Heart left ventricle (tissue), 16 donors: Measurements from ENCODE around the gene ABLIM1. TPM values are rescaled to one million over a fixed set of nuclear protein-coding genes. Genes with fewer than 3 reads are reported as not detected.

ENCODE experiments used
- ATAC-seq, 4 donors: fragments of 200-7000 bp; cut with Tn5 transposase; one replicate each; pipeline ENCODE4 v1.9.1; 2020 to 2022; ENCODE audit warnings: moderate library complexity in 4 of 4, mild to moderate bottlenecking in 3 of 4, moderate number of reproducible peaks in 1 of 4
- DNase-seq, 5 donors: peaks; one replicate each; pipeline ENCODE4 v3.0.0-alpha.2; 2020
- H3K27ac ChIP-seq, 12 donors: fragments of 200-600 bp; sonication (generic) in 4 of 12; one replicate each; pipeline versions ENCODE4 v1.5.0 to v1.8.0; 2016 to 2022; ENCODE audit warnings: mild to moderate bottlenecking in 2 of 12
- H3K27me3 ChIP-seq, 9 donors: fragments of 200-600 bp; sonication (generic) in 2 of 9; one replicate each; pipeline versions ENCODE4 v1.5.1 to v1.8.0; 2016 to 2022; ENCODE audit warnings: mild to moderate bottlenecking in 3 of 9
- H3K36me3 ChIP-seq, 9 donors: fragments of 200-600 bp; sonication (generic) in 2 of 9; one replicate each; pipeline versions ENCODE4 v1.5.0 to v1.8.0; 2018 to 2022; ENCODE audit warnings: mild to moderate bottlenecking in 2 of 9
- H3K4me1 ChIP-seq, 12 donors: fragments of 200-600 bp; sonication (generic) in 4 of 12; one replicate each; pipeline versions ENCODE4 v1.5.0 to v1.8.0; 2016 to 2022; ENCODE audit warnings: mild to moderate bottlenecking in 3 of 12
- H3K4me3 ChIP-seq, 12 donors: fragments of 200-600 bp; sonication (generic) in 4 of 12; one replicate each; pipeline versions ENCODE4 v1.5.0 to v1.8.0; 2017 to 2022; ENCODE audit warnings: mild to moderate bottlenecking in 9 of 12, moderate library complexity in 4 of 12
- H3K9me3 ChIP-seq, 12 donors: fragments of 200-600 bp; sonication (generic) in 4 of 12; one replicate each; pipeline versions ENCODE4 v1.5.0 to v1.8.0; 2016 to 2022; ENCODE audit warnings: mild to moderate bottlenecking in 1 of 12
- CTCF ChIP-seq, 12 donors: fragments of 200-600 bp; sonication (generic) in 4 of 12; IDR thresholded peaks; one replicate each; pipeline versions ENCODE4 v1.5.0 to v1.8.0; 2018 to 2022; ENCODE audit warnings: antibody characterized with exemption in 12 of 12, mild to moderate bottlenecking in 5 of 12
- POLR2A ChIP-seq, 2 donors: fragments of 450-650 bp; IDR thresholded peaks; one replicate each; pipeline ENCODE4 v1.6.1; 2017; ENCODE audit warnings: antibody characterized with exemption in 2 of 2, mild to moderate bottlenecking in 2 of 2, moderate library complexity in 2 of 2
- WGBS, 4 donors: extraction: QIAGEN DNeasy Blood & Tissue Kit in 2 of 4; methylation state at CpG; one replicate each; pipeline versions ENCODE4 v1.1.5 to v1.1.7; 2013 to 2018; 5-methylcytosine and 5-hydroxymethylcytosine counted together
- intact Hi-C, 10 donors: fragments of 100-400 bp; cut with DNase I; formaldehyde crosslinking; loops; one replicate each; pipeline versions ENCODE4 v1.11.1 to v1.14.2; 2022
- polyA plus RNA-seq, 2 donors: library from polyadenylated mRNA; stranded (reverse); fragments of 200-250 nt; gene quantifications; one replicate each; pipeline ENCODE4 v1.2.3, GENCODE V29; 2013
- total RNA-seq, 9 donors: library from RNA; depleted of rRNA in 2 of 9; stranded (reverse); fragments of >200 nt in 2 of 9; fragmentation: NEBNext Ultra II Directional in 3 of 9; extraction: Animal tissue kit (Norgen Biotek cat#: 25700) in 3 of 9; gene quantifications; one replicate each; pipeline versions ENCODE4 v1.1.0 to v1.2.4, GENCODE V29; 2016 to 2023
- donor health status: ischemic (EF 13 %, LVEDD 7.1; RV severe dilation, severe dysfunction).
- donor health status: healthy with polysubstance abuse.
- donor health status: DM: no; HTN: yes; CAD: no.
- donor health status: DM: no; HTN: no; CAD: no.
- donor health status: ischemic (EF 25% LVEDD 6.9; RV normal size, moderate dysfunction).
- donor health status: ischemic (EF 25% LVEDD 5.7; RV mildly dilated, moderate dysfunction).
- donor health status: healthy.
- donor health status: DM: yes; HTN: yes; CAD: no.
- donor health status: ischemic (EF 35%, LVEDD 5.7; RV mildly dilated, moderate dysfunction).
- donor health status: nonischemic (EF 11% LVEDD 7.7; RV severe dilation, severe dysfunction).
- donor health status: DM: yes; HTN: yes; CAD: no.
- donor health status: PGD.
- donor health status: ischemic (EF 29% LVEDD 5.4; RV normal size, mild dysfunction).
- donor health status: nonischemic (EF 23%, LVEDD 6.1; RV moderate dilation, normal function).

Gene ABLIM1
- total and polyA plus RNA-seq, 11 donors: 242 to 713 (median 561) TPM

- Histone ChIP-seq H3K27me3 (no peaks in the 10 kb centered on the region), H3K4me1 (peaks cover 0 to 89% (median 43%) of the 10 kb centered on the region in 12 donors), H3K4me3 (no peak overlapping the region), H3K9me3 (no peaks in the 10 kb centered on the region), H3K27ac (peak overlapping the region in 11 of 12 donors; percentile 21 to 81 (median 54)), H3K36me3 (peaks cover 0 to 49% (median 15%) of the 10 kb centered on the region in 9 donors)
- DNase-seq: peak in 1 of 5 donors; percentile 45
- peak; percentile 36 to 68 (median 56) for ATAC-seq
- 68 to 76% (median 75%) methylated on average over 7 of the region's 7 CpGs for WGBS, 4 donors
- intact Hi-C loops: loop anchor here in 8 of 10 donors (5.0 to 10.0 kb wide), 8 partner anchors 40 to 348 kb away; partner anchors contain the start of gene FHIP2A (in 1 of the 8)
- TF ChIP-seq CTCF (IDR thresholded peaks at IDR 0.05) (no peak), POLR2A (IDR thresholded peaks at IDR 0.05) (peak in 1 of 2 donors; percentile 13)
These were observed 180.8 kb downstream of the ABLIM1 start for GRCh38 chr10:114477285-114477684.

GRCh38 chr10:114474989-114475388 lies 183.1 kb downstream of the ABLIM1 start:
- Histone ChIP-seq H3K4me1 (peaks cover 0 to 79% (median 32%) of the 10 kb centered on the region in 12 donors), H3K36me3 (peaks cover 0 to 48% (median 10%) of the 10 kb centered on the region in 9 donors), H3K27ac (peak overlapping the region in 9 of 12 donors; percentile 2 to 81 (median 41)), H3K4me3 (no peak overlapping the region), H3K27me3 (no peaks in the 10 kb centered on the region), H3K9me3 (no peaks in the 10 kb centered on the region)
- TF ChIP-seq CTCF (IDR thresholded peaks at IDR 0.05) (no peak), POLR2A (IDR thresholded peaks at IDR 0.05) (no peak)
- ATAC-seq: no peak
- WGBS, 4 donors: 55 to 64% (median 61%) methylated on average over 5 of the region's 5 CpGs
- peak in 1 of 5 donors; percentile 54 for DNase-seq
- intact Hi-C loops: loop anchor here (5.0 to 10.0 kb wide), 16 partner anchors 42 to 350 kb away; partner anchors contain the start of gene FHIP2A (in 2 of the 10)

- ATAC-seq (no peak), DNase-seq (no peak)
- 55 to 63% (median 59%) methylated on average over 3 of the region's 3 CpGs for WGBS, 4 donors
- Histone ChIP-seq H3K36me3 (peaks cover 0 to 55% (median 13%) of the 10 kb centered on the region in 9 donors), H3K27me3 (no peaks in the 10 kb centered on the region), H3K27ac (peak overlapping the region in 8 of 12 donors; percentile 2 to 81 (median 44)), H3K4me3 (no peak overlapping the region), H3K4me1 (peaks cover 0 to 66% (median 24%) of the 10 kb centered on the region in 12 donors), H3K9me3 (no peaks in the 10 kb centered on the region)
- intact Hi-C loops: loop anchor here (2.0 to 10.0 kb wide), 16 partner anchors 69 to 351 kb away; partner anchors contain the start of gene FHIP2A (in 2 of the 10)
- no peak for TF ChIP-seq POLR2A (IDR thresholded peaks at IDR 0.05)
- no peak for TF ChIP-seq CTCF (IDR thresholded peaks at IDR 0.05)
These were observed 184.3 kb downstream of the ABLIM1 start for GRCh38 chr10:114473776-114474175.

GRCh38 chr10:114472877-114473253 lies 185.2 kb downstream of the ABLIM1 start:
- ATAC-seq: no peak
- 55 to 68% (median 64%) methylated on average over 4 of the region's 4 CpGs for WGBS, 4 donors
- H3K27ac ChIP-seq: peak overlapping the region in 7 of 12 donors; percentile 2 to 41 (median 21)

More at GRCh38 chr10:114472877-114473253, 185.2 kb downstream of the ABLIM1 start:
- DNase-seq: no peak
- peaks cover 0 to 59% (median 24%) of the 10 kb centered on the region in 12 donors for H3K4me1 ChIP-seq
- no peak for TF ChIP-seq POLR2A (IDR thresholded peaks at IDR 0.05)
- TF ChIP-seq CTCF (IDR thresholded peaks at IDR 0.05): no peak
- no peak overlapping the region for H3K4me3 ChIP-seq
- peaks cover 0 to 62% (median 18%) of the 10 kb centered on the region in 9 donors for H3K36me3 ChIP-seq
- intact Hi-C loops: loop anchor here (2.0 to 10.0 kb wide), 16 partner anchors 69 to 352 kb away; partner anchors contain the start of gene FHIP2A (in 2 of the 10)
- H3K9me3 ChIP-seq: no peaks in the 10 kb centered on the region
- H3K27me3 ChIP-seq: no peaks in the 10 kb centered on the region
